Mesendoderm (in vitro differentiated cells): ENCODE measurements around the gene DFFA.
"Not testable (repeated sequence)": the region's sequence is repeated elsewhere in the genome, so short reads cannot be mapped to it uniquely, and the experiment has no call there.

Experiments used
- DNase-seq: peaks from one replicate; pipeline ENCODE4 v3.0.0; 2013
- H2AK5ac ChIP-seq: 2 replicates; pipeline ENCODE4 v1.6.1; 2013; ENCODE audit warnings: low read length, inconsistent platforms
- H2BK120ac ChIP-seq: 2 replicates; pipeline ENCODE4 v1.6.1; 2013; ENCODE audit warnings: low read depth, mild to moderate bottlenecking, low read length, moderate library complexity, mixed read lengths
- H2BK15ac ChIP-seq: replicated peaks from 2 replicates; pipeline ENCODE4 v1.6.1; 2013; ENCODE audit warnings: low read depth, mild to moderate bottlenecking, moderate library complexity
- H2BK5ac ChIP-seq: 2 replicates; pipeline ENCODE4 v1.6.1; 2013; ENCODE audit warnings: low read length, inconsistent platforms
- H3K18ac ChIP-seq: 2 replicates; pipeline ENCODE4 v1.6.1; 2013; ENCODE audit warnings: mild to moderate bottlenecking, low read length, mixed read lengths
- H3K23ac ChIP-seq: one replicate; pipeline ENCODE4 v1.6.1; 2013; ENCODE audit warnings: low read length
- H3K27ac ChIP-seq: 2 replicates; pipeline ENCODE4 v1.5.1; 2013; ENCODE audit warnings: low read depth, mild to moderate bottlenecking, inconsistent platforms, low read length, moderate library complexity
- H3K27me3 ChIP-seq: 2 replicates; pipeline ENCODE4 v1.6.1; 2013; ENCODE audit warnings: low read length, control low read depth, mild to moderate bottlenecking, inconsistent platforms; ENCODE audit not compliant: insufficient read depth, poor library complexity
- H3K36me3 ChIP-seq: 2 replicates; pipeline ENCODE4 v1.6.1; 2013; ENCODE audit warnings: low read length, inconsistent platforms; ENCODE audit not compliant: control insufficient read depth, insufficient read depth
- H3K4ac ChIP-seq: one replicate; pipeline ENCODE4 v1.6.1; 2013; ENCODE audit warnings: low read depth, mild to moderate bottlenecking, low read length, moderate library complexity
- H3K4me1 ChIP-seq: 2 replicates; pipeline ENCODE4 v1.6.1; 2013; ENCODE audit warnings: low read depth, low read length, inconsistent platforms; ENCODE audit not compliant: control insufficient read depth
- H3K4me2 ChIP-seq: 2 replicates; pipeline ENCODE4 v1.6.1; 2013; ENCODE audit warnings: low read length
- H3K4me3 ChIP-seq: 2 replicates; pipeline ENCODE4 v1.5.1; 2013; ENCODE audit warnings: mild to moderate bottlenecking, low read length
- H3K56ac ChIP-seq: one replicate; pipeline ENCODE4 v1.6.1; 2013; ENCODE audit warnings: low read length
- H3K79me1 ChIP-seq: 2 replicates; pipeline ENCODE4 v1.6.1; 2013; ENCODE audit warnings: low read length, inconsistent platforms
- H3K79me2 ChIP-seq: 2 replicates; pipeline ENCODE4 v1.6.1; 2013; ENCODE audit warnings: mild to moderate bottlenecking, low read length; ENCODE audit not compliant: control insufficient read depth, insufficient read depth
- H3K9ac ChIP-seq: 2 replicates; pipeline ENCODE4 v1.6.1; 2013; ENCODE audit warnings: low read length, inconsistent platforms
- H4K5ac ChIP-seq: one replicate; pipeline ENCODE4 v1.6.1; 2013; ENCODE audit warnings: low read length
- H4K8ac ChIP-seq: one replicate; pipeline ENCODE4 v1.6.1; 2013; ENCODE audit warnings: low read depth, mild to moderate bottlenecking, control low read depth, low read length, moderate library complexity
- WGBS: extraction: QIAGEN DNeasy Blood & Tissue Kit; methylation state at CpG from one replicate; pipeline ENCODE4 v1.1.7; 2013; ENCODE audit warnings: low lambda C conversion rate, missing lambda C conversion rate; ENCODE audit not compliant: insufficient coverage; ENCODE audit errors: extremely low coverage; 5-methylcytosine and 5-hydroxymethylcytosine counted together

DFFA gene

GRCh38 chr1:10470043-10470442, 2.3 kb downstream of the DFFA start:
- Histone ChIP-seq H3K79me2 (peaks cover 10% of the 10 kb centered on the region), H2AK5ac (no peak overlapping the region), H4K5ac (no peak overlapping the region), H3K4me1 (peaks cover 2% of the 10 kb centered on the region), H3K27ac (no peak overlapping the region), H3K4me2 (no peak overlapping the region), H2BK120ac (no peak overlapping the region), H3K9ac (no peak overlapping the region), H4K8ac (no peak overlapping the region), H3K36me3 (peaks cover 8% of the 10 kb centered on the region), H3K56ac (no peak overlapping the region), H2BK5ac (no peak overlapping the region), H2BK15ac (no peak overlapping the region), H3K23ac (no peak overlapping the region), H3K4ac (no peak overlapping the region), H3K79me1 (peaks cover 3% of the 10 kb centered on the region), H3K4me3 (no peak overlapping the region), H3K27me3 (no peaks in the 10 kb centered on the region), H3K18ac (no peak overlapping the region)
- DNase-seq = no peak
- WGBS = no CpG with 5 or more reads among the region's 4 CpGs

- Histone ChIP-seq H3K27me3 (no peaks in the 10 kb centered on the region), H3K4me1 (peaks cover 2% of the 10 kb centered on the region), H3K36me3 (peaks cover 16% of the 10 kb centered on the region)
These were observed 5.3 kb downstream of the DFFA start for GRCh38 chr1:10467078-10467477.

GRCh38 chr1:10459184-10459583, 13.1 kb downstream of the DFFA start:
- no peak overlapping the region for H3K4me2 ChIP-seq
- H3K23ac ChIP-seq = no peak overlapping the region
- H4K5ac ChIP-seq = no peak overlapping the region
- H2BK5ac ChIP-seq = no peak overlapping the region
- no peak overlapping the region for H2BK120ac ChIP-seq
- H3K4me1 ChIP-seq = no peaks in the 10 kb centered on the region
- WGBS = no CpG with 5 or more reads among the region's 3 CpGs
- H3K36me3 ChIP-seq = peaks cover 11% of the 10 kb centered on the region
- no peak overlapping the region for H3K56ac ChIP-seq
- H2BK15ac ChIP-seq = no peak overlapping the region
- no peak overlapping the region for H3K4ac ChIP-seq
- H2AK5ac ChIP-seq = no peak overlapping the region
- no peak overlapping the region for H3K27ac ChIP-seq
- no peaks in the 10 kb centered on the region for H3K79me1 ChIP-seq
- H3K4me3 ChIP-seq = no peak overlapping the region
- H3K27me3 ChIP-seq = no peaks in the 10 kb centered on the region
- no peak overlapping the region for H3K18ac ChIP-seq
- H3K9ac ChIP-seq = no peak overlapping the region
- no peak overlapping the region for H4K8ac ChIP-seq
- no peaks in the 10 kb centered on the region for H3K79me2 ChIP-seq
- DNase-seq = peak; percentile 73

More at GRCh38 chr1:10467078-10467477, 5.3 kb downstream of the DFFA start:
- H3K79me1 ChIP-seq = peaks cover 3% of the 10 kb centered on the region
- H2BK120ac ChIP-seq = no peak overlapping the region
- peaks cover 10% of the 10 kb centered on the region for H3K79me2 ChIP-seq
- H3K27ac ChIP-seq = no peak overlapping the region
- no peak overlapping the region for H4K8ac ChIP-seq
- H3K4me2 ChIP-seq = no peak overlapping the region
- no CpG with 5 or more reads among the region's 2 CpGs for WGBS
- no peak overlapping the region for H3K23ac ChIP-seq
- no peak overlapping the region for H3K4ac ChIP-seq
- H2BK5ac ChIP-seq = no peak overlapping the region
- no peak overlapping the region for H3K9ac ChIP-seq
- no peak overlapping the region for H3K56ac ChIP-seq
- H3K4me3 ChIP-seq = no peak overlapping the region
- no peak overlapping the region for H2BK15ac ChIP-seq
- DNase-seq = no peak
- H2AK5ac ChIP-seq = no peak overlapping the region
- no peak overlapping the region for H3K18ac ChIP-seq
- H4K5ac ChIP-seq = no peak overlapping the region

- H3K79me2 ChIP-seq = no peaks in the 10 kb centered on the region
- WGBS = no CpG with 5 or more reads among the region's 9 CpGs
- DNase-seq = no peak
- no peak overlapping the region for H2BK15ac ChIP-seq
- H2BK5ac ChIP-seq = no peak overlapping the region
- no peak overlapping the region for H3K23ac ChIP-seq
- H3K4ac ChIP-seq = no peak overlapping the region
- no peak overlapping the region for H3K56ac ChIP-seq
- H3K36me3 ChIP-seq = peaks cover 9% of the 10 kb centered on the region
- no peak overlapping the region for H3K27ac ChIP-seq
- no peak overlapping the region for H3K4me2 ChIP-seq
- no peak overlapping the region for H2BK120ac ChIP-seq
- no peaks in the 10 kb centered on the region for H3K79me1 ChIP-seq
- H3K4me1 ChIP-seq = no peaks in the 10 kb centered on the region
- H3K9ac ChIP-seq = no peak overlapping the region
- no peak overlapping the region for H4K5ac ChIP-seq
- no peak overlapping the region for H3K4me3 ChIP-seq
- H3K18ac ChIP-seq = no peak overlapping the region
- H4K8ac ChIP-seq = no peak overlapping the region
- H3K27me3 ChIP-seq = no peaks in the 10 kb centered on the region
- no peak overlapping the region for H2AK5ac ChIP-seq
These were observed 14.5 kb downstream of the DFFA start for GRCh38 chr1:10457875-10458274.

- H3K79me1 ChIP-seq, H3K23ac ChIP-seq, H2AK5ac ChIP-seq, H2BK15ac ChIP-seq, DNase-seq, H2BK5ac ChIP-seq, H3K56ac ChIP-seq, H3K4me1 ChIP-seq, H3K4me2 ChIP-seq, H4K5ac ChIP-seq, H4K8ac ChIP-seq, H3K4me3 ChIP-seq, H3K9ac ChIP-seq, H3K4ac ChIP-seq, H3K27me3 ChIP-seq, H2BK120ac ChIP-seq, H3K18ac ChIP-seq, H3K79me2 ChIP-seq, H3K27ac ChIP-seq, H3K36me3 ChIP-seq: not testable (repeated sequence)
- WGBS = no CpG with 5 or more reads among the region's 7 CpGs
These were observed 14.9 kb downstream of the DFFA start for GRCh38 chr1:10457462-10457861.

GRCh38 chr1:10456661-10457060, 15.7 kb downstream of the DFFA start:
- no peak overlapping the region for H3K4me3 ChIP-seq
- no peak overlapping the region for H3K23ac ChIP-seq
- no peak overlapping the region for H3K27ac ChIP-seq
- no peak overlapping the region for H2BK5ac ChIP-seq
- H4K8ac ChIP-seq = no peak overlapping the region
- H3K4ac ChIP-seq = no peak overlapping the region
- no peaks in the 10 kb centered on the region for H3K79me1 ChIP-seq
- no peak overlapping the region for H3K4me2 ChIP-seq
- no CpG with 5 or more reads among the region's 7 CpGs for whole genome bisulfite sequencing
- H3K27me3 ChIP-seq = no peaks in the 10 kb centered on the region
- H4K5ac ChIP-seq = no peak overlapping the region
- peaks cover 5% of the 10 kb centered on the region for H3K36me3 ChIP-seq
- no peak overlapping the region for H3K9ac ChIP-seq
- H3K4me1 ChIP-seq = no peaks in the 10 kb centered on the region
- no peak overlapping the region for H2AK5ac ChIP-seq
- no peak overlapping the region for H2BK120ac ChIP-seq
- DNase-seq = no peak
- H2BK15ac ChIP-seq = no peak overlapping the region
- no peak overlapping the region for H3K56ac ChIP-seq
- H3K18ac ChIP-seq = no peak overlapping the region
- H3K79me2 ChIP-seq = no peaks in the 10 kb centered on the region
